SK-N-MC (cell line): ENCODE measurements around the gene PTRHD1.

ENCODE experiments used
- EZH2 ChIP-seq: fragments of 200-600 bp; sonication (generic); IDR thresholded peaks from one replicate; pipeline ENCODE4 v1.6.1; 2017; ENCODE audit warnings: antibody characterized with exemption
- POLR2AphosphoS5 ChIP-seq: IDR thresholded peaks from 2 replicates; pipeline ENCODE4 v1.6.1; 2012; ENCODE audit warnings: mild to moderate bottlenecking, low read depth, low read length, borderline replicate concordance

DNA sequence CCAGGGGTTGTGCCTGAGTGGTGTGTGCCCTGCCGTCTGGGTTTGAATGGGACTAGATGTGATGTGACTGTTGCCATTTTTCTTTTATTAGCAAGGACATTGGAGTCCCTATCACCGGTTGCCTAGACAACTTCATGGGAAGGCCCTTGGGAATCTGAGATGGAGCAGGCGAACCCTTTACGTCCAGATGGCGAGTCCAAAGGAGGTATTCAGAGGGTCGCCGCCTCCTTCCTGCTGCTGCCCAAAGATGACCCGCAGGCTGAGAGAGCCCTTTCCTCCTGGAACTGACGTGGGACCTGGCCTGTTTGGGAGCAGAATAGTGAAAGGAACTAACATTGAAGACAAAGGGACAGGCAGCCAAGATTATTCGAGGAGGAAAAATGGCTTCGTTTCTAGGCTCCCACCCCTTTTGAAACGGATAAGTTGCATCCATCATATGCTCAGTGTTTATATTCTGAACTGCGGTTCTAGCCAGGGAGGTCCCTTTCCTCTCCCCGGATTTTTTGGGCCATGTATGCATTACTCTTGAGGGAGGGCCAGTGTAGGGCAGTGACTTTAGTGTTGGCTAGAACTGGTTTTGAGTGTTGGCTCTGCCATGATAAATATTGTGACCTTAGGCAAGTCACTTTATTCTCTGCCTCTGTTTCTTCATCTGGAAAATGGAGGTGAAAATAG lies 707 bp upstream of the PTRHD1 start:
- TF ChIP-seq EZH2, result no peak
- TF ChIP-seq POLR2AphosphoS5, result no peak
